ENCODE measurements around the gene SYT13.

Gene SYT13, protein sequence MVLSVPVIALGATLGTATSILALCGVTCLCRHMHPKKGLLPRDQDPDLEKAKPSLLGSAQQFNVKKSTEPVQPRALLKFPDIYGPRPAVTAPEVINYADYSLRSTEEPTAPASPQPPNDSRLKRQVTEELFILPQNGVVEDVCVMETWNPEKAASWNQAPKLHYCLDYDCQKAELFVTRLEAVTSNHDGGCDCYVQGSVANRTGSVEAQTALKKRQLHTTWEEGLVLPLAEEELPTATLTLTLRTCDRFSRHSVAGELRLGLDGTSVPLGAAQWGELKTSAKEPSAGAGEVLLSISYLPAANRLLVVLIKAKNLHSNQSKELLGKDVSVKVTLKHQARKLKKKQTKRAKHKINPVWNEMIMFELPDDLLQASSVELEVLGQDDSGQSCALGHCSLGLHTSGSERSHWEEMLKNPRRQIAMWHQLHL

DNA sequence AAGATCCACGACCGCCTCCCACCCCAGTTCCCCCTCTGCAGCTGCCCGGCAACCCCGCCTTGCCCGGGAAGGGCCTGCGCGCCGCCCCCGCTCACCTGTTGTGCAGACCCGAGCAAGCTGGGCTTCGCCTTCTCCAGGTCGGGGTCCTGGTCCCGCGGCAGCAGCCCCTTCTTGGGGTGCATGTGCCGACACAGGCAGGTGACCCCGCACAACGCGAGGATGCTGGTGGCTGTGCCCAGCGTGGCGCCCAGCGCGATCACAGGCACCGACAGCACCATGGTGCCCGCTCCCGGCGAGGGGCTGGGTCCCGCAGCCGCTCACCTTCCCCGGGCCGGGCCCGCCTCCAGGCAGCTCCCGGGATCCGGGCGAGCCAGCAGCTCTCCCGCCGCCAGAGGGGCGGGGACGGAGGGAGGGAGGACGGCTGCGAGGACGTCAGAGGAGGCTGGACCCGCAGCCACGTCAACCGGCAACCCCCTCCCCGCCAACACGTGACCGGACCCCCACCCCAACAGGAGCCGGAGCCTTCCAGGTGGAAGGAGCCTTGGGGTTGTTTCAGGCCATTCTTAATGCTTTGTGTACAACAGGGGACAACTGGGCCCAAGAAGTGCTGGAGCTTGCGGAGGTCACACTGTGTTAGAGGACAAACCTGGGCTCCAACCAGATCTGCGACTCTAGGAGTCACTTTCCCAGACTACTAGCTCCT lies at the start of gene SYT13:
Gene SYT13, minus strand, starts transcription at position 412 of the 703 bp plus-strand sequence. Its CDS starts 134 bp downstream, at position 278.
- FAIRE-seq, result no peak

DNA sequence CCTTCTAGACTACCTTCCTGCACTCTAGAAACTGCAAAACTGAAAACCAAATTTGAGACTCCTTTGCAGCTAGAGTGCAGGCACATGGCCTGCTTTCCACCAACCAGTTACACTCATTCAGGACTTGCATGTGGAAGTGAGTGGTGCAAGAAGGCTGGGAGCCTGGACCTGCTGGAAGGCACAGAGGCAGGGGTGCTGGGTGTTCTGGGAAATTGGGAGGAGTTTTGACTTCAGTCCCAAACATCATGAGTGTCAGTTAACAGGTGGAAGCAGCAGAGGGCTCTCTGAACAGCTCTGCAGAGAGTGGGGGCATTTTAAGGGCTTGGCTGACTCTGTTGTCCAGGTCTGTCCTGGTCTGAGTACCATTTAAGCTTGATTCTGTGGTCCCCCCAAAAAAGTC lies 49.3 kb upstream of the SYT13 start:
- no peak for FAIRE-seq

DNA sequence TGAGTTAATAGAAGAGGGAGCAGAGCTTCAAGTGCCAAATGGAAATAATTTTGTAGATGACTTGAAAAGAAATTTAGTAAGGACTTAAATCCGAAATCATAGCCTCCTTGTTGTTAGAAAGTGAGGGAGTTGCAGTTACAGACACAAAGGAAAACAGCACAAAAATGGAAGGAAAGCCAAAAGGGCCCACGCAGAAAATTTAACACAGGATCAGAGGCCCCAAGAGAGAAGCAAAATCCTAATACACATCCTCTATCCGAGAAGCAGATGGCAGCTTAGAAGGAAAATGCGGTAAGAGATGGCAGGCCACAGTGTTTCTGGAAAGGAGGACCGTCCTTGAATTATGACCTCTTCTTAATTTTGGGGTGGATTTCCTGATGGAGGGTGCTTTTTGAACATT lies 48.7 kb upstream of the SYT13 start:
- no peak for FAIRE-seq

DNA sequence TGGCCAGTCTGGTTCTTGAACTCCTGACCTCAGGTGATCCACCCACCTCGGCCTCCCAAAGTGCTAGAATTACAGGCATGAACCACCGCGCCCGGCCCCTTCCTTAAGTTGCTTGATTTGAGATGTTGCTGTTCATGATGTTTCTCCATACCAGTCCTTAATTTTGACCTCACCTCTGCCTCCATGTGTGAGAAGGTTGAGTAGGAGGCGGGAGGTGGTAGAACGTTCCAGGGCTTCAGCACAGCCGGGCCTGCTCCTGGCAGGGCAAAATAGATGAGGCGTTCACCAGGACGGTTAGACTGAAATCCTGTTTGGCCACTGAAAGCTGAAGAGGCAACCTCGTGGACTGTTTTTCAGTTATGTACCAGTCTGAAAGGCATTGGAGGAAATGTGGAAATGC lies 48.3 kb upstream of the SYT13 start:
- no peak for FAIRE-seq

DNA sequence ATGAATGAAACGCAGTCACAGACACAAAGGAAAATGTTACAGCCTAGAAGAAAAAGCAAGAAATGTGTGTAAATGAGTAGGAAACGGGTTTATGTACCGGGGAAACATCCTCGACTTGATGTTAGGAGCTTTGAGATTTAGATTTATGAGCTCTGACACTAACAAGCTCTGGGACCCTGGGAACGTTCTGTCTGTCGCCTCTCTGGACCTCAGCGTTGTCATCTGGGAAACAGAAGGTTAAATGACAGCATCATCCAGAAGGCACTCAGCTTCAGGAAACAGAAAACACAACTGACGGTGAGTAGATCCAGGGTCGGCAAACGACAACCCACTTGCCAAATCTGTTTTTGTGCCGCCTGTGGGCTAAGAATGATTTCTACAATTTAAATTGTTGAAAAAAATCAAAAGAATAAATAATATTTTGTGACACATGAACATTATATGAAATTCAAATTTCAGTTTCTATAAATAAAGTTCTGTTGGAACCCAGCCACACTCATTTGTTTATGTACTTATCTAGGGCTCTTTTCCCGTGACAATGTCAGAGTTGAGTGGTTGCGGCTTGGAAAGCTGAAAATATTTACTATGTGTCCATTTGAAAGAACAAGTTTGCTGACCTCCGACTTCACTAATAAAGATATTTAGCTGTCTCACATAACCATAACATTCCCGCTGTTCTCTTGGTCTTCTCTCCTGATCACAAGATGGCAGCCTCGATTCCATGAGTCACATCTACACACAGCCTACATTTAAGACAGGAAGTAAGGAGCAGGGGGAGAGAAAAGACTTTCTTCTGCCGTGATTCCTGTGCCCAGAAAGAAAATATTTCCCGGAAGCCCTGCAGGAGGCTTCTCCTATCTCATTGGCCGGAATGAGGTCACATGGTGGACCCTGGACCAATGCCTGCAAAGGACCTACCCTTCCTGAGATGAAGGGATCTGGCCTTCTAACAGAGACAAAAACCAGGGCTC lies 47.1 kb upstream of the SYT13 start:
- peak; percentile 33 for FAIRE-seq

DNA sequence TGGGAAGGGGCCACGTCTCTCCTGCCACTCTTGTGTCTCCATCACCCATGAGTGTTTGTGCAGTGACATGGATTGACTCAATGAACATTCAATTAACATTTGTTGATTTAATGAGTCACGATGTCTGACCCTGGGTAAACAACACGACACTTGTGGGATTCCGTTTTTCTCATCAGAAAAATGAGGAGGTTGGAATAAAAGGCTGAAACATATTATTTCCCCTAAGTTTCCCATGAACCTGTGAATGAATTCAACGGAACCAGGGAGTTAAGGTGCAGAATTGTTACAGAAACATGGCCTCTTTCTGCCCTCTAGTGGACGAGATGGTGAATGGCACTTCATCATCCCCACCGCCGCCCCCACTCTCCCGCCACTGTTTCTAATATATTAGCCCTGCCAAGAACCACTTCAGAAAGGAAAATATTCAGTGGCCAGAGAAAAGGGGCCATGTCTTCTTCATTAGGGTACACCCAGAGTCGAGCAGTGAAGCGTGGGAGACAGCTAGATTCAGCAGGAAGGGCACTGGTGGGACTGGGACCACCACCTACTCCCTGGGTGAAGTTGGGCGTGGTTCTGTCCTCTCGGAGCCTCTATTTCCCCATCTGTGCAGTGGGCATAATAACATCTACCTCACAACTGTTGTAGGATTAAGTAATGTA lies 46.3 kb upstream of the SYT13 start:
- FAIRE-seq, result peak; percentile 21

DNA sequence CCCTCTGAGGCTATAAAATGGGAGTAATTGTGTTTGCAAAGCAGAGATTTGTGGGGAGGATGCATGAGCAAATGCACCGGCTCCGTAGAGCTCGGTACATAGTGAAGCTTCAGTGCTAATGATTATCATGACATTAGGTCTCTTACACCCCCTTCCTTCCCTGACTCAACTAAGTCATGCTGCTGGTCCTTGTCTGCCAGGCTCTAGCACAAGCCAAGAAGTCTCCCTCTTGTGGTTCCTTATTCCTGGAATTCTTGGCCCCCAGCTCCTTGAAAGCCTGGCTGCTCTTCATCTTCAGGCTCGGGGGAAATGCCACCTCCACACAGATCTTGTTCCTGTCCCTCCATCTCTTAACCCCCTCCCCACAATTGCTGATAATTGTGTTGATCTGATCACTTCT lies 45.7 kb upstream of the SYT13 start:
- no peak for FAIRE-seq

DNA sequence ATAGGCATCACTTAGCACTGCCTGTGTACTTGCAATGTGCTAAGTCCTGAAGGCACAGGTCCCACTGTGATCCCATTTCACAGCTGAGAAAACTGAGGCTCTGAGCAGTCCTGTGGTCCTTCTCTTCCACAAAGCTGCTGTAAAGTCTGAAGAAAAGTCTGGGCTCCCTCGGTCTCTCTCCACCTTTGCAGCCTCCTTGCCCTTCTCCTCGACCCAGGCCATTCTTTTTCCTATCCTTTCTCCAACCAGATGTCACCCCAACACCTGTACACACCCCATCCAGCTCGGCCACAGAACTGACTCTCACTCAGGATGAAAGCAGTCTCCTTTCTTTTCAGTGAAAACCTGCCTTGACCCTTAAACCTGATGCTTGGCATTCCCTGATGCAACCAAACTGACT lies 42.6 kb upstream of the SYT13 start:
- no peak for FAIRE-seq

DNA sequence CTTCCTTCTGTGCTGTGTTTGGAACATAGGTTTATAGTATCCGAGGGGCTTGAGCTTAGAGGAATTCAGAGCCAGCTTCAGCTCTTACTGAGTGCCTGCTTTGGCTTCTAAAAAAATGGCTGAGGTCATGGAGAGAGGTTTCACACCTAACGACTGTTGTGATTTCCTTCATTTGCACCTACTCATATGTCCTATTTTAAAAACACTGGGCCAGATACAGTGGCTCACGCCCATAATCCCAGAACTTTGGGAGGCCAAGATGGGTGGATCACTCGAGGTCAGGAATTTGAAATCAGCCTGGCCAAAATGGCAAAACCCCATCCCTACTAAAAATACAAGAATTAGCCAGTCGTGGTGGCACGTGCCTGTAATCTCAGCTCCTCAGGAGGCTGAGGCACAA lies 38.3 kb upstream of the SYT13 start:
- FAIRE-seq, result no peak

DNA sequence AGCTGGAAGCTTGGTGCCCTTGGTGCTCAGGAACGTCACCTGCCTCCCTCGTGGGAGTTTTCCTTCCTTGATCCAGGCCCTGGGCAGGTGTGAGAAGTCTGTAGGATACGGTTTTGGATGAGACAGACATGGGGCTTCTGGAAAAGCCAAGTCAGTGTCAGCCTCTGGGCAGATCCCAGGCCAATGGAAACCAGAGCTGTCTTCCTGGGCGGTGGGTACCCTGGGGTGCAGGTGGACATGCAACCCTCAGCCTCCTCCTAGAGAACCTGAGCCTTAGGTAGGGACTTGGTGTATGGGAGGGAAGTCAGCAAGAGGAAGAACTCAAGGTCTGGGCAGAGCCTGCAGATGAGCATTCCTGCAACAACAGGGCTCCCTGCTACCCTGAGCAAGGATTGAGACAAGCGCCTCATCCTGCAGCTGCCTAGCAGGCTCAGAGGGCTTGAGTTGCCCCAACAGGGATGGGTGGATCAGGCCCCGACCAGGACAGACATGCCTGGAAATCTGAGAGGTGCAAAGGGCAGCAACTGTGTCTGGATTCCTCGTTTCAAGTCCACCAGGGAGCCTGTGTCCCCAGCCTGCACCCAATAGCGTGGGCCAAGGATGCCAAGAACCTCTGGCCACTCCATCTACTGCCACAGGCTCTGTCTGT lies 37.6 kb upstream of the SYT13 start:
- FAIRE-seq, result no peak

DNA sequence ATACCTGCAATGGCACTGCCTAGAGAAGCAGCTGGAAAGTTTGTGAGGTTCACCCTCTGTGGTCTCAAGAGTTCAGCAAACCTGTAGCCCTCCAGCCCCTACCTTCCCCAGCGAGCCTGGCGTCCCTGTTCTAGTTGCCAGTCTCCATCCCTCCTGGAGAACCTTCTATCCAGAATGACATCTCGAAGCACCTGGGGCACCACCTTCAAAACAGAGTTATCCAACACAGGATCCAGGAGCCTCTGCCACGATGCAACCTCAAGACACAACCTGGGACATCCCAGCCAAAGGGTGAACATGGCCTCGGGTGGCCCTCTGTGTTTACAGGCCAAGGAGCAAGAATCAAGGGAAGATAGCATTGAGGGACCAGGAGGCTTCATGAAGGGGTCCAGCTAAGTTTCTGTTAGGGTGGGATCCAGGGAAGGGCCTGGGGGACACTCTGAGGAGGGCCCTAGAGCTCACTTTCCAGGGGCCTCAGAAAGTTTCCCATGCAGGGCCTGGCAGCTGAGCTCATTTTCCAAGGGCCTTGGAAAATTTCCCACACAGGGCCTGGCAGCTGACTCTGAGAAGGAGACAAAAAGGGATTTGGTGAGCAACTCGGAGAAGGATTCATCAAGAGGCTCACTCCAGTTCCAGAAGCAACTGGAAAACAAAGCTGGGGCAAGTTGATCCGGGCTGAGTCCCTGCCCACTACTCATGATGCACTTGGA lies 36.9 kb upstream of the SYT13 start:
- FAIRE-seq, result no peak

DNA sequence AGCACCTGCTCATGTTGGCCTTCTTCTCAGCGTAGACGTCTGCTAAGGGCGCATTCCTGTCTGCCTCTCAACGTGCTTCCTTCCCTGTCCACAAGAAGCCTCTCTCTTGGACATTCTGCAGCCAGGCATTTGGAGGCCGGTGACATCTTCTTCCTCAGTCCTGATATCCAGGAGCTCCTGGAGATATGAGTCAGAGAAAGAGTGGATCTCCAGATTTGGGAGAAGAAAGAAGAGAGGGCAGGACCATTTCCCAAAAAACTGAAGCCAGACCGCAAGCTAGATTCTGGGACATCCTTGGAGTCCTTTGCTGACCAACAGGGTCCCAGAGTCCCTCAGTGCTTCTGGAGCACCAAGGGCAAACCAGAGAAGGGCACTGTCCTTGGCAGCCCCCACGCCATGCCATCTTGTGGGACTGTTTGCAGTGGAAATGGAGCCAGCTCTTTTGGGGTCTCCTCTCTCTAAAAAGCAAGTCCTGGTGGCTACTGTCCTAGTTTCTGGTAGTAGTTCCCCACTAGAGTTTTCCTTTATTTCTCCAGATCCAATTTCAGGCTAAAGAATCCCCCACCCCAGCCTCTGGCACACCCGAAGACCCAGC lies 36.1 kb upstream of the SYT13 start:
- no peak for FAIRE-seq

DNA sequence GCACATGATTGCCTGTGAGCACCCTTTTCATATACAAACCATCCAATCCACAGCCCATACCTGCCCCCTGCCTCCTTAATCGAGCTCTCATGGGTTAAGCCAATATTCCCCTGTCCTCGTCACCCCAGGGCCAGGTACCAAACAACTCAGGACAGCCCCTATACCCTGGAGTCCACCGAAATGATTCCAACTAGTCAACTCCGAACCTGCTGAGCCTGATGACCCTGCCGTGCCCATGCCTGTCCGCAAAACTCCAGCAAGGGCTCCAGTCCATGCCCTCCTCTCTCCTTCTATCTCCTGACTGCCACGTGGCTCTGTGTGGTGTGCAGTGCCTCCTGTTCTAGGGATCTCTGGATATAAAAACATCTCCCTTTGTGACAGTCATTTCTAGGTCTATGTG lies 35.5 kb upstream of the SYT13 start:
- no peak for FAIRE-seq

DNA sequence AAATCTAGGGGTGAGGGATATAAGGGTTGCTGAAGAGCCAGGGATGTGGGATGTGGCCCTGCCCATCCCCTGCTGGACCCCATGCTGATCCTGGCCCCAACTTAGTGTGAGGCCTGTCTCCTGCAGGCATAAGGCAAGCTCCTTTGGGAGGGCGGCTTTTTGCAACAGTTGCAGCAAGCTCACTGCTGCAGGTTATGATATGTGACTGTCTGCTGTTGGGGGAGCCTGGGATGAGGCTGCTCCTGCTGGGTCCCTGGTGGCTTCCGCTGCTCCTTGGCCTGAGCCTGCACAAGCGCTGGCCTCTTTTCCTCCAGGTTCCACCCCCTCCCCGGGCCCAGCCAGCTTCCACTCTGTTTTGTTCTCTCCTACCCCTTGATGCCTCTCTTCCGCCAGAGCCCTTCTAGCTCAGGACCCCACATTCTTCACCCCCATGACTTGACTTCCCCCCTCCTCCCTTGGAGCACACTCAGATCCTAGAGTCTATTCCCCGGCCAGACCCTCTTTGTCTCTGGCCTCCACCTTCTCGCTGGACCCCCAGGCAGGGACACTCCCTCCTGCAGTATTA lies 35.0 kb upstream of the SYT13 start:
- no peak for FAIRE-seq

DNA sequence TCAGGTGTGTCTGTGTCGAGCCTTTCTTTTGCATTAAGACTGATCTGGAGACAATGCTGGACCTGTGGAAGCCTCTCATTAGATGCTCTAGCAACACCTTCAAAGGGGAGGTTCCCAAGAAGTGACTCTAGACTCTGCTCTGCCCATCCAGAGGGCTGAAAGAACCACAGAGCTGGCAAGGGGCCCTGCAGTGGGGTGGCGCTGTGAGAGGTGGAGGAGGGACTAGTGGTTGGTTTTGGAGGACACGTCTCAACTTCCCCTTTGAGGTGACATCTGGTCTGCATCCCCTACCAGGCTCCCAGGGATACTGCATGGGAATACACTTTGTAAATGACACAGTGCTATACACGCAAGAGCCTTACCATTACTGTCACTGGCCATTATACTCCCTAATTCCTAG lies 34.2 kb upstream of the SYT13 start:
- FAIRE-seq, result no peak

DNA sequence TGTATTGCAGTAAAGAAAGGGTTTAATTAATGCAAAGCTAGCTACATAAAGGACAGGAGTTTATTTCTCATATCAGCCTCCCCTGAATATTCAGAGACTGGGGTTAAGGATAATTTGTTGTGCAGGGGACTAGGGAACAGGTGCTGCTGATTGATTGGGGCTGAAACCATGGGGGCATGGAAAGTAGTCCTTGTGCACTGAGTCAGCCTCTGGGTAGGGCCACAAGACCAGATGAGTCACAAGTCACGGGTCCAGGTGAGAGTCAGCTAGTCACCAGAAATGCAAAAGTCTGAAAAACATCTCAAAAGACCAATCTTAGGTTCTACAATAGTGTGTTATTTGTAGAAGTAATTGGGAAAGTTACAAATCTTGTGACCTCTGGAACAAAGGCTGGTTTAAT lies 32.9 kb upstream of the SYT13 start:
- FAIRE-seq, result no peak

DNA sequence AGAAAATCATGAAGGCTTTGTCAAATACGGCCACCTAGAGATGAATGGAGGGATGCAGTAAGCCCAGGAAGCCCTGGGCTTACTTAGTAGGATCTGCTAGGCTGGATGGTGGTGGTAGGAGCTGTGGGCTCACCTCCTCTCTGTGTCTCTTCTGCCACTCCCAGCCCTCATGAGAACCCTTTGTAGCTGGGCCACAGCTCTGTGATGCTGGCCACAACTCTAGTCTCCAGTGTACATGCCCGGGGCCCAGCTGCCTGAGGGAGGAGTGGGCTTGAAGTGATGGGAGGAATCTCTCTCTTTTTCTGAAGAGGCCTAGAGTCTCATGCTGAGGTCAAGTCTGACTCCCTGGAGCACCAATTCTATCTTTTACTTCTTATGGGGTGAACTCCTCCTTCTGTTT lies 32.4 kb upstream of the SYT13 start:
- no peak for FAIRE-seq

DNA sequence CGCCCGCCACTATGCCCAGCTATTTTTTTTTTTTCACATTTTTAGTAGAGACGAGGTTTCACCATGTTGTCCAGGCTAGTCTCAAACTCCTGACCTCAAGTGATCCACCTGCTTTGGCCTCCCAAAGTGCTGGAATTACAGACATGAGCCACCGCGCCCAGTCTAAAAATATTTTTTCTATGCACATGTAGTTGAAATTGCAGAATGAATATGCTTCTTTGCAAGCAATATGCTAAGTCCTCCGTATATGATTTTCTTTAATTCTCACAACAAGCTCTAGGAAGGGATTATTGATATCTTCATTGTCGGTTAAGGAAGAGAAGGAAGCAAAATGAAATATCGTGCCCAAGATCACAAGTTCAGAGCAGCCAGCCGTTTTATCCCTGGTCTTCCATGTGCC lies 30.1 kb upstream of the SYT13 start:
- no peak for FAIRE-seq

DNA sequence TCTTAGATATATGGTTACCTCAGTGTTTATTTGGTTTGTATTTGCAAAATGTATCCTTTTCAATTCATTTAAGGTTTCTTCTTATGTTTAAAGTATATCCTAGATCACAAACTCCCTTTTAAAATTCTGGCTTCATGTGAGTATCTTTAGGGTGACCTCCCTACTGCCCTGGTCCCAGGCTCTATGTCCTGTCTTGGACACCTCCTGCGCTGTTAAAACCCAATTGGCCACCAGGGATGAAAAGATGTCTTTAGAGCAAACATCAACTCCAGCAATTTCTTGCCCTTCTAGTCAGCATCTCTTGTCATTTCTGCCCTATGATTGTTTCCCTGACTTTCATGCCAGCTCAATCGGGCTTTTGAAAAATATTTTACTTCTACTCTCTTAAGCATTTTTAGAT lies 28.8 kb upstream of the SYT13 start:
- no peak for FAIRE-seq

DNA sequence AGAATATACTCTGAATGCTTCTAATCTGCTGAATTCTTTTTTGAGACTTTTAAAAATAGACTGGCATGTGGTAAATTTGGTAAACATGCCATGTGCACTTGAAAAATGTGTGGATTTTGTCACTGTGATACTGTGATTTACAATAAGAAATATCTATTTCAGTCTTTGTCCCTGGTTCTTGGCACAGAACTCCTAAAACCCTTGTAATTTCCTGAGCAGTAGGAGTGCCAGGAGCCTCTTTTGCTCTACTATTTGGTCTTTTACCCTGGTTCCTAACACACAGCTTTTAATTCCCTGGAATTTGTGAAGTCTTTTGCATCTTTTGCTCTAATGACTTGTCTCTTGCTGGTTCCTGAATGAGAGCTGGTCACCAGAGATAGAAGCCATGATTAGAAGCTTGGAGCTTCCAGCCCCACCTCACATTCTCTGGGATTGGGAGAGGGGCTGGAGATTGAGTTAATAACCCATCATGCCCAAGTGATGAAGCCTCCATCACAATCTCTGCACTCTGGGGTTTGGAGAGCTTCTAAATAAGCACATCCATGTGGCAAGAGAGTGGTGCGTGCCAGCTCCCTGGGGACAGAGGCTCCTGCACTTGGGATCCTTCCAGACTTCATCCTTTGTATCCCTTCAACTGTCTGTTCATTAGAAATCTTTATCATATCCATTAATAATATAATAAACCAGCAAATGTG lies 27.2 kb upstream of the SYT13 start:
- no peak for FAIRE-seq
